CD14-positive monocyte (primary cell): ENCODE results near the gene SYTL2. TPM values are rescaled to one million over a fixed set of nuclear protein-coding genes. Genes with fewer than 3 reads are reported as not detected.

Source experiments
- DNase-seq, 3 donors: peaks; one replicate each; pipeline ENCODE4 v3.0.0-alpha.2; 2011 to 2022
- H2AFZ ChIP-seq: 2 replicates; pipeline ENCODE4 v1.6.0; 2012; ENCODE audit warnings: mild to moderate bottlenecking, low read depth, low read length, inconsistent platforms; ENCODE audit not compliant: insufficient read depth, poor library complexity, severe bottlenecking
- H3K27ac ChIP-seq, 2 donors: 1 replicate in 1 of 2; 2 replicates in 1 of 2; pipeline ENCODE4 v1.5.1; 2012 to 2013; ENCODE audit warnings: low read length in 2 of 2, control low read depth in 1 of 2, inconsistent platforms in 1 of 2, low read depth in 1 of 2, mild to moderate bottlenecking in 1 of 2
- H3K27me3 ChIP-seq, 2 donors: one replicate each; pipeline versions ENCODE4 v1.6.0 to v1.6.1; 2011 to 2013; ENCODE audit warnings: low read length in 2 of 2; ENCODE audit not compliant: control insufficient read depth in 2 of 2, insufficient read depth in 2 of 2
- H3K36me3 ChIP-seq, 2 donors: replicated peaks in 1 of 2; 1 replicate in 1 of 2; 2 replicates in 1 of 2; pipeline versions ENCODE4 v1.5.1 to v1.6.1; 2012 to 2013; ENCODE audit warnings: low read length in 2 of 2, control low read depth in 1 of 2, inconsistent platforms in 1 of 2, mild to moderate bottlenecking in 1 of 2; ENCODE audit not compliant: insufficient read depth in 2 of 2, control insufficient read depth in 1 of 2
- H3K4me1 ChIP-seq, 2 donors: 1 replicate in 1 of 2; 2 replicates in 1 of 2; pipeline versions ENCODE4 v1.5.1 to v1.6.1; 2012 to 2013; ENCODE audit warnings: low read length in 2 of 2, control low read depth in 1 of 2, inconsistent platforms in 1 of 2, mild to moderate bottlenecking in 1 of 2, moderate library complexity in 1 of 2; ENCODE audit not compliant: insufficient read depth in 2 of 2, control insufficient read depth in 1 of 2
- H3K4me2 ChIP-seq: replicated peaks from 2 replicates; pipeline ENCODE3; 2012; ENCODE audit warnings: low read length, moderate library complexity, mild to moderate bottlenecking; ENCODE audit not compliant: poor library complexity, severe bottlenecking; ENCODE audit errors: extremely low read depth
- H3K4me3 ChIP-seq, 3 experiments: fragments of 200-600 bp in 1 of 3; sonication (generic) in 1 of 3; replicated peaks in 1 of 3; 1 replicate in 2 of 3; 2 replicates in 1 of 3; pipeline ENCODE4 v1.5.1; 2011 to 2013; ENCODE audit warnings: low read length in 3 of 3, mild to moderate bottlenecking in 3 of 3, control low read depth in 2 of 3, low read depth in 2 of 3, inconsistent platforms in 1 of 3, moderate library complexity in 1 of 3
- H3K79me2 ChIP-seq: 2 replicates; pipeline ENCODE4 v1.6.0; 2012; ENCODE audit warnings: mild to moderate bottlenecking, control low read depth, inconsistent platforms, low read length, moderate library complexity; ENCODE audit not compliant: insufficient read depth
- H3K9ac ChIP-seq: 2 replicates; pipeline ENCODE4 v1.6.0; 2017; ENCODE audit warnings: low read length, mild to moderate bottlenecking; ENCODE audit not compliant: insufficient read depth, poor library complexity, severe bottlenecking
- H3K9me3 ChIP-seq, 2 donors: replicated peaks in 1 of 2; 1 replicate in 1 of 2; 2 replicates in 1 of 2; pipeline versions ENCODE4 v1.5.1 to v1.6.1; 2012 to 2013; ENCODE audit warnings: low read length in 2 of 2, control low read depth in 1 of 2; ENCODE audit not compliant: control insufficient read depth in 1 of 2, insufficient read depth in 1 of 2
- H4K20me1 ChIP-seq: 2 replicates; pipeline ENCODE4 v1.6.0; 2012; ENCODE audit warnings: mild to moderate bottlenecking, low read length, control low read depth, moderate library complexity; ENCODE audit not compliant: insufficient read depth
- H3K27ac Mint-ChIP-seq, 7 donors: one replicate each; pipeline ENCODE4 v1.8.0; 2020; ENCODE audit warnings: mild to moderate bottlenecking in 7 of 7, mixed read lengths in 7 of 7, moderate library complexity in 6 of 7, inconsistent platforms in 2 of 7
- H3K27me3 Mint-ChIP-seq, 3 donors: one replicate each; pipeline ENCODE4 v1.8.0; 2021 to 2022; ENCODE audit warnings: low read depth in 3 of 3, mild to moderate bottlenecking in 3 of 3, mixed read lengths in 3 of 3, moderate library complexity in 3 of 3, inconsistent platforms in 1 of 3
- H3K36me3 Mint-ChIP-seq, 2 donors: one replicate each; pipeline ENCODE4 v1.8.0; 2020; ENCODE audit warnings: mixed read lengths in 2 of 2, inconsistent platforms in 1 of 2, mild to moderate bottlenecking in 1 of 2
- H3K4me1 Mint-ChIP-seq: one replicate; pipeline ENCODE4 v1.8.0; 2020; ENCODE audit warnings: mild to moderate bottlenecking, mixed read lengths
- H3K4me3 Mint-ChIP-seq, 2 donors: one replicate each; pipeline ENCODE4 v1.8.0; 2020; ENCODE audit warnings: mild to moderate bottlenecking in 2 of 2, mixed read lengths in 2 of 2, moderate library complexity in 1 of 2
- H3K9me3 Mint-ChIP-seq, 7 donors: one replicate each; pipeline ENCODE4 v1.8.0; 2020 to 2022; ENCODE audit warnings: mixed read lengths in 7 of 7, mild to moderate bottlenecking in 6 of 7, moderate library complexity in 6 of 7, inconsistent platforms in 2 of 7
- CTCF ChIP-seq: fragments of 200-600 bp; IDR thresholded peaks from one replicate; pipeline ENCODE4 v1.8.0; 2022; ENCODE audit warnings: antibody characterized with exemption, mild to moderate bottlenecking
- WGBS: methylation state at CpG from one replicate; pipeline ENCODE4 v1.1.5; 2013; ENCODE audit warnings: missing lambda C conversion rate; ENCODE audit not compliant: insufficient coverage; 5-methylcytosine and 5-hydroxymethylcytosine counted together
- intact Hi-C, 2 donors: fragments of 100-400 bp; cut with micrococcal nuclease; formaldehyde crosslinking; loops; one replicate each; pipeline versions ENCODE4 v1.15.0 to v1.15.1; 2023
- polyA plus RNA-seq, 3 donors: library from polyadenylated mRNA; depleted of rRNA in 1 of 3; unstranded in 2 of 3; stranded (reverse) in 1 of 3; fragments of 300-500 nt in 2 of 3; fragments of >200 nt in 1 of 3; fragmentation: Illumina TruSeq in 2 of 3; gene quantifications; 1 replicate in 2 of 3; 2 replicates in 1 of 3; pipeline ENCODE4 v1.2.3, GENCODE V29; 2012 to 2021

Gene SYTL2
- polyA plus RNA-seq, 3 donors: 0.30 to 0.48 (median 0.34) TPM

DNA sequence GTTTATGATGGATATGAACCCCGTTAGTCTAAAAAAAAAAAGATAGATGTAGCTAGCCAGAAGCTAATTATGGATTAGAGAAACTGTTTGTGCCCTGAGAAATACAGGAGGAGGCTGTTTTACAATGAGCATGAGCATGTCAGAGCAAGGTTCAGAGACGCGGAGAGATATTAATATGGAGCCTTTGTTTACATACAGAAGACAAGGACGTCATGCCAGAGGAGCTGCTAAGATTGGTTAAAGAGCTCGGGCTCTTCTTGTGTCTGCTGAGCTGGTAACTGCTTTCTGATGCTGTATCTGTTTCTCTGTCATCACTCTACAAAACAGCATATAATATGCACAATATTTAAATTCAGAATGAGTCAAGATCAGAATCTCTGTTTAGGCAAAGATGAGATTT, 100.0 kb downstream of the SYTL2 start:
- H3K27me3 ChIP-seq: no peaks in the 10 kb centered on the region
- no peak overlapping the region for H3K27ac Mint-ChIP-seq
- no peak overlapping the region for H2AFZ ChIP-seq
- H3K4me1 Mint-ChIP-seq: no peaks in the 10 kb centered on the region
- H3K9me3 ChIP-seq: no peaks in the 10 kb centered on the region
- no peak for TF ChIP-seq CTCF
- no peaks in the 10 kb centered on the region for H4K20me1 ChIP-seq
- no peak for DNase-seq
- no peak overlapping the region for H3K4me2 ChIP-seq
- no peak overlapping the region for H3K4me3 Mint-ChIP-seq
- no peaks in the 10 kb centered on the region for H3K36me3 ChIP-seq
- 95% methylated on average over 3 of the region's 5 CpGs for WGBS
- H3K36me3 Mint-ChIP-seq: no peaks in the 10 kb centered on the region
- intact Hi-C loops: no loop called here
- H3K9ac ChIP-seq: no peak overlapping the region
- no peaks in the 10 kb centered on the region for H3K9me3 Mint-ChIP-seq
- no peak overlapping the region for H3K4me3 ChIP-seq
- H3K79me2 ChIP-seq: no peaks in the 10 kb centered on the region
- H3K27ac ChIP-seq: no peak overlapping the region
- peaks cover 0 to 2% (median 2%) of the 10 kb centered on the region in 3 donors for H3K27me3 Mint-ChIP-seq
- no peaks in the 10 kb centered on the region for H3K4me1 ChIP-seq

GRCh38 chr11:85709941-85710702, 100.8 kb downstream of the SYTL2 start:
- H3K4me1 Mint-ChIP-seq: no peaks in the 10 kb centered on the region
- H3K27me3 Mint-ChIP-seq: peaks cover 0 to 2% (median 2%) of the 10 kb centered on the region in 3 donors
- Histone ChIP-seq H3K79me2 (no peaks in the 10 kb centered on the region), H3K27ac (no peak overlapping the region), H3K36me3 (no peaks in the 10 kb centered on the region), H3K4me2 (no peak overlapping the region), H3K4me3 (no peak overlapping the region), H3K27me3 (no peaks in the 10 kb centered on the region), H3K9ac (no peak overlapping the region), H4K20me1 (no peaks in the 10 kb centered on the region), H3K9me3 (no peaks in the 10 kb centered on the region), H2AFZ (no peak overlapping the region), H3K4me1 (no peaks in the 10 kb centered on the region)
- no peak for DNase-seq
- H3K4me3 Mint-ChIP-seq: no peak overlapping the region
- TF ChIP-seq CTCF: no peak
- H3K36me3 Mint-ChIP-seq: no peaks in the 10 kb centered on the region
- no peaks in the 10 kb centered on the region for H3K9me3 Mint-ChIP-seq
- intact Hi-C loops: no loop called here
- WGBS: no CpG with 5 or more reads among the region's 5 CpGs
- H3K27ac Mint-ChIP-seq: no peak overlapping the region
